Activated naive CD4-positive, alpha-beta T cell treated with anti-CD3 and anti-CD28 coated beads, Interleukin-2, amount 50 U/mL, for 16 hours (primary cell): ENCODE measurements around the gene DAP.
"Not testable (repeated sequence)": the region's sequence is repeated elsewhere in the genome, so short reads cannot be mapped to it uniquely, and the experiment has no call there.

Source experiments
- DNase-seq: peaks from one replicate; pipeline ENCODE4 v3.0.0-alpha.2; 2020

The DAP gene

GRCh38 chr5:10648806-10649665, 112.0 kb downstream of the DAP start:
- no peak for DNase-seq

- no peak for DNase-seq
Measured at GRCh38 chr5:10647640-10648039, 113.4 kb downstream of the DAP start.

- no peak for DNase-seq
Measured at GRCh38 chr5:10645671-10646070, 115.4 kb downstream of the DAP start.

- no peak for DNase-seq
Measured at GRCh38 chr5:10645146-10645545, 115.9 kb downstream of the DAP start.

GRCh38 chr5:10644192-10644591, 116.8 kb downstream of the DAP start:
- no peak for DNase-seq

GRCh38 chr5:10642367-10642766, 118.7 kb downstream of the DAP start:
- DNase-seq, result no peak

GRCh38 chr5:10639846-10640368, 121.1 kb downstream of the DAP start:
- no peak for DNase-seq

GRCh38 chr5:10638723-10639122, 122.3 kb downstream of the DAP start:
- not testable (repeated sequence) for DNase-seq

- no peak for DNase-seq
Measured at GRCh38 chr5:10637944-10638343, 123.1 kb downstream of the DAP start.

GRCh38 chr5:10636363-10637142, 124.5 kb downstream of the DAP start:
- DNase-seq, result no peak

GRCh38 chr5:10635867-10636350, 125.1 kb downstream of the DAP start:
- no peak for DNase-seq

- peak; percentile 73 for DNase-seq
Measured at GRCh38 chr5:10635257-10635866, 125.7 kb downstream of the DAP start.

GRCh38 chr5:10634562-10634961, 126.5 kb downstream of the DAP start:
- no peak for DNase-seq

- DNase-seq, result no peak
Measured at GRCh38 chr5:10634050-10634449, 127.0 kb downstream of the DAP start.

- no peak for DNase-seq
Measured at GRCh38 chr5:10633271-10634049, 127.6 kb downstream of the DAP start.

GRCh38 chr5:10632110-10632761, 128.8 kb downstream of the DAP start:
- no peak for DNase-seq

- no peak for DNase-seq
Measured at GRCh38 chr5:10631316-10631996, 129.6 kb downstream of the DAP start.

GRCh38 chr5:10630744-10631143, 130.3 kb downstream of the DAP start:
- not testable (repeated sequence) for DNase-seq

- DNase-seq, result no peak
Measured at GRCh38 chr5:10630126-10630525, 130.9 kb downstream of the DAP start.

GRCh38 chr5:10629682-10630081, 131.4 kb downstream of the DAP start:
- DNase-seq, result no peak
